OCI-LY3 (cell line): ENCODE results near the gene MAX.
"Not testable (repeated sequence)": the region's sequence is repeated elsewhere in the genome, so short reads cannot be mapped to it uniquely, and the experiment has no call there.

Experiments
- H2AFZ ChIP-seq: fragments of 200-600, 300-600 bp; shearing (Covaris generic); 2 replicates; pipeline ENCODE4 v1.6.0; 2014; ENCODE audit warnings: antibody characterized with exemption, low read depth, low read length
- H3K27ac ChIP-seq: fragments of 200-600, 300-600 bp; sonication (generic); 2 replicates; pipeline ENCODE4 v1.5.1; 2014; ENCODE audit warnings: mild to moderate bottlenecking, low read length, moderate library complexity, mixed read lengths
- H3K27me3 ChIP-seq: fragments of 200-600, 300-600 bp; sonication (generic); 2 replicates; pipeline ENCODE4 v1.6.1; 2014; ENCODE audit warnings: low read depth, low read length, mixed read lengths
- H3K36me3 ChIP-seq: fragments of 200-600, 300-600 bp; sonication (generic); replicated peaks from 2 replicates; pipeline ENCODE3; 2014; ENCODE audit warnings: low read depth, low read length, mixed read lengths
- H3K4me1 ChIP-seq: fragments of 300-600, 200-600 bp; sonication (generic); 2 replicates; pipeline ENCODE4 v1.6.1; 2014; ENCODE audit warnings: low read length, mixed read lengths
- H3K4me2 ChIP-seq: fragments of 200-600, 300-600 bp; sonication (generic); 2 replicates; pipeline ENCODE4 v1.6.1; 2014; ENCODE audit warnings: low read length, mixed read lengths
- H3K4me3 ChIP-seq: fragments of 300-600, 200-600 bp; sonication (generic); 2 replicates; pipeline ENCODE4 v1.5.1; 2014; ENCODE audit warnings: antibody characterized with exemption, mild to moderate bottlenecking, low read length, moderate library complexity
- H3K79me2 ChIP-seq: fragments of 300-600, 200-600 bp; shearing (Covaris generic); 2 replicates; pipeline ENCODE4 v1.6.1; 2014; ENCODE audit warnings: mild to moderate bottlenecking, low read length, mixed read lengths
- H3K9ac ChIP-seq: fragments of 300-600, 200-600 bp; shearing (Covaris generic); 2 replicates; pipeline ENCODE4 v1.6.0; 2014; ENCODE audit warnings: mild to moderate bottlenecking, low read length, moderate library complexity
- H3K9me3 ChIP-seq: fragments of 200-600, 300-600 bp; shearing (Covaris generic); 2 replicates; pipeline ENCODE4 v1.6.1; 2014; ENCODE audit warnings: low read length, mixed read lengths; ENCODE audit not compliant: insufficient read depth
- H4K20me1 ChIP-seq: fragments of 200-600, 300-600 bp; sonication (generic); 2 replicates; pipeline ENCODE4 v1.6.1; 2016; ENCODE audit warnings: low read length, mixed read lengths; ENCODE audit not compliant: insufficient read depth
- EZH2phosphoT487 ChIP-seq: fragments of 200-600 bp; shearing (Covaris generic); IDR thresholded peaks from 2 replicates; pipeline ENCODE4 v1.6.1; 2018; ENCODE audit warnings: antibody characterized with exemption, mixed run types, low read depth
- TF ChIP-seq, protein P1 (sequence below): fragments of 200-600, 300-600 bp; sonication (generic); IDR thresholded peaks from 2 replicates; pipeline ENCODE4 v1.5.1; 2014; ENCODE audit warnings: antibody characterized with exemption, low read length, low read depth

The MAX gene

DNA sequence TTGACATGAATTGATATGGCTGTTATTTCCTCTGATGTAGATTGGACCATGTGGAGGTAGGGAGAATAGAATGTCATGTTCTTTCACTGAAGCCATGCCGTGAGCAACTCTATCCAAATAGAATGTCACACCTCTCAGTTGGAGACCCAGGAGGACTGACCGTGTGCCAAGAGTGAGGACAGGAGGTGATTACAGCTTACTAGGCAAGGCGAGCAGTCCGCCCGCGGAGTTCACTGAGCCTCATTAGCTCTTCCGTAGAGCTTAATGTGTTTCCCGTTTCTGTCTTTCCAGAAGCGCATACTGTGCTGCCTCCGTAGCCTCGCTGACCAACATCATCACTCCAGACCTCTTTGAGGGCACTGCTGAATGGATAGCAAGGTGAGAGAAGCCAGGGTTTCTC is 70.0 kb downstream of the MAX start:
- no peaks in the 10 kb centered on the region for H3K9me3 ChIP-seq
- H3K79me2 ChIP-seq, result no peaks in the 10 kb centered on the region
- H4K20me1 ChIP-seq, result no peaks in the 10 kb centered on the region; the same call in 1 of the 2 replicates
- H3K36me3 ChIP-seq, result peaks cover 18% of the 10 kb centered on the region
- no peaks in the 10 kb centered on the region for H3K4me1 ChIP-seq
- H3K27ac ChIP-seq, result no peak overlapping the region
- no peak for TF ChIP-seq EZH2phosphoT487
- TF ChIP-seq, protein P1, sequence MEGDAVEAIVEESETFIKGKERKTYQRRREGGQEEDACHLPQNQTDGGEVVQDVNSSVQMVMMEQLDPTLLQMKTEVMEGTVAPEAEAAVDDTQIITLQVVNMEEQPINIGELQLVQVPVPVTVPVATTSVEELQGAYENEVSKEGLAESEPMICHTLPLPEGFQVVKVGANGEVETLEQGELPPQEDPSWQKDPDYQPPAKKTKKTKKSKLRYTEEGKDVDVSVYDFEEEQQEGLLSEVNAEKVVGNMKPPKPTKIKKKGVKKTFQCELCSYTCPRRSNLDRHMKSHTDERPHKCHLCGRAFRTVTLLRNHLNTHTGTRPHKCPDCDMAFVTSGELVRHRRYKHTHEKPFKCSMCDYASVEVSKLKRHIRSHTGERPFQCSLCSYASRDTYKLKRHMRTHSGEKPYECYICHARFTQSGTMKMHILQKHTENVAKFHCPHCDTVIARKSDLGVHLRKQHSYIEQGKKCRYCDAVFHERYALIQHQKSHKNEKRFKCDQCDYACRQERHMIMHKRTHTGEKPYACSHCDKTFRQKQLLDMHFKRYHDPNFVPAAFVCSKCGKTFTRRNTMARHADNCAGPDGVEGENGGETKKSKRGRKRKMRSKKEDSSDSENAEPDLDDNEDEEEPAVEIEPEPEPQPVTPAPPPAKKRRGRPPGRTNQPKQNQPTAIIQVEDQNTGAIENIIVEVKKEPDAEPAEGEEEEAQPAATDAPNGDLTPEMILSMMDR, result no peak
- no peak overlapping the region for H2AFZ ChIP-seq
- H3K4me2 ChIP-seq, result no peak overlapping the region
- H3K9ac ChIP-seq, result no peak overlapping the region
- no peaks in the 10 kb centered on the region for H3K27me3 ChIP-seq
- H3K4me3 ChIP-seq, result no peak overlapping the region

DNA sequence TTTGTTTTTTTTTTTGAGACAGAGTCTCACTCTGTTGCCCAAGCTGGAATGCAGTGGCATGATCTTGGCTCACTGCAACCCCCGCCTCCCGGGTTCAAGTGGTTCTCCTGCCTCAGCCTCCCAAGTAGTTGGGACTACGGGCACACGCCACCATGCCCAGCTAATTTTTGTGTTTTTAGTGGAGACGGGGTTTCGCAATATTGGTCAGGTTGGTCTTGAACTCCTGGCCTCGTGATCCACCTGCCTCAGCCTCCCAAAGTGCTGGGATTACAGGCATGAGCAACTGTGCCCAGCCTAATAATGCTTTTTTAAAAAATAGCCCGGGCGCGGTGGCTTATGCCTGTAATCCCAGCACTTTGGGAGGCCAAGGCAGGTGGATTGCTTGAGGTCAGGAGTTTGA is 71.0 kb downstream of the MAX start:
- not testable (repeated sequence) for H3K27ac ChIP-seq, H3K4me2 ChIP-seq, H3K9me3 ChIP-seq, H3K4me1 ChIP-seq, H3K79me2 ChIP-seq, H3K4me3 ChIP-seq, H4K20me1 ChIP-seq, H3K27me3 ChIP-seq, H2AFZ ChIP-seq, H3K9ac ChIP-seq
- peaks cover 18% of the 10 kb centered on the region for H3K36me3 ChIP-seq

DNA sequence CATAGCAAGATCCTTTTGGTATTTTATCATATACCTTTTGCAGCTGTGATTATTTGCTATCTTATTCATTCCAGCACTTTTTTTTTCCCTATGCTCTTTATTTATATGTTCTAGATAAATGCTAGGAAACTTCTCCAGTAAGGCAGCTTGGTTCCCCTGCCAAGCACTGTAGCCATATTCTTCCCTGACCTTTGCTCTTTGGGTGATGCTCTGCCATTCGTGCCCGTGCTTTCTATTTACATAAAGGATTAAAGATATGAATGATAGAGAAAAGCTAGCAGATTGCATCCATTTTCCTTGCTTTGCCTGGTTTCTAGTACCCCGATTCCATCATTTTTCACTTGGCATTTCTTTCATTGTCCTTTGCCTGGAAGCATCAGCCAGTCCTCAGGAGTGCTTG is 73.4 kb downstream of the MAX start:
- Histone ChIP-seq H3K4me3 (no peak overlapping the region), H3K79me2 (no peaks in the 10 kb centered on the region), H2AFZ (no peak overlapping the region), H4K20me1 (no peaks in the 10 kb centered on the region), H3K36me3 (peaks cover 18% of the 10 kb centered on the region), H3K4me2 (no peak overlapping the region), H3K9me3 (no peaks in the 10 kb centered on the region), H3K4me1 (no peaks in the 10 kb centered on the region), H3K27me3 (no peaks in the 10 kb centered on the region), H3K9ac (no peak overlapping the region), H3K27ac (no peak overlapping the region)
- TF ChIP-seq, protein P1, result no peak
- no peak for TF ChIP-seq EZH2phosphoT487

DNA sequence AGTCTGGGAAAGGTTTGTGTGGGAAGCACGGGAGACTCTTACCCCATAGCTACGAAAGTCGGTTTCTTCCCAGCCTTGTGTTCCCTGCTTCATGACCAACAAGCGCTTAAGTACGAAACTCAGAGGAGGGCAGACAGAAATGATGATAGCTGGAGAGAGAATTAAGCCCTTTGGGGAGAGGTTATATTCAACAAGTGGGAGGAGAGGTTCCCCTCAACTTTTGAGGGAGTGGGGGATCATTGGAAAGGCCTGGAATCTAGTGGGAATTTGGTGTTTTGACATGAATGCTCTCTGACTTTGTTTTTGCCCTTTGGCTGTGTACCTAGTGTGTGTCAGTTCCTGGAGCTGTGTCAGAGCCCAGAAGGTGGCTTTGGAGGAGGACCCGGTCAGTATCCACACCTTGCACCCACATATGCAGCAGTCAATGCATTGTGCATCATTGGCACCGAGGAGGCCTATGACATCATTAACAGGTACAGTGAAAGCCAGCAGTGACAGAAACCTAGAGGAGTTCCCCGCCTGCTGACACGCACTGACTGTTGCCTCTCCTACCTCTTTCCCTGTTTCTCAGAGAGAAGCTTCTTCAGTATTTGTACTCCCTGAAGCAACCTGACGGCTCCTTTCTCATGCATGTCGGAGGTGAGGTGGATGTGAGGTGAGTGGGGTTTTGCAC is 75.1 kb downstream of the MAX start:
- Histone ChIP-seq H3K4me2 (no peak overlapping the region), H3K27ac (no peak overlapping the region), H3K79me2 (no peaks in the 10 kb centered on the region), H3K9ac (no peak overlapping the region), H3K4me3 (no peak overlapping the region), H2AFZ (no peak overlapping the region), H3K27me3 (no peaks in the 10 kb centered on the region), H3K9me3 (no peaks in the 10 kb centered on the region), H3K4me1 (no peaks in the 10 kb centered on the region), H4K20me1 (no peaks in the 10 kb centered on the region; the same call in 1 of the 2 replicates), H3K36me3 (peaks cover 11% of the 10 kb centered on the region)
- TF ChIP-seq EZH2phosphoT487, result no peak
- TF ChIP-seq, protein P1, result no peak
